ENCODE data around the gene UBE2Z.

Gene UBE2Z

DNA sequence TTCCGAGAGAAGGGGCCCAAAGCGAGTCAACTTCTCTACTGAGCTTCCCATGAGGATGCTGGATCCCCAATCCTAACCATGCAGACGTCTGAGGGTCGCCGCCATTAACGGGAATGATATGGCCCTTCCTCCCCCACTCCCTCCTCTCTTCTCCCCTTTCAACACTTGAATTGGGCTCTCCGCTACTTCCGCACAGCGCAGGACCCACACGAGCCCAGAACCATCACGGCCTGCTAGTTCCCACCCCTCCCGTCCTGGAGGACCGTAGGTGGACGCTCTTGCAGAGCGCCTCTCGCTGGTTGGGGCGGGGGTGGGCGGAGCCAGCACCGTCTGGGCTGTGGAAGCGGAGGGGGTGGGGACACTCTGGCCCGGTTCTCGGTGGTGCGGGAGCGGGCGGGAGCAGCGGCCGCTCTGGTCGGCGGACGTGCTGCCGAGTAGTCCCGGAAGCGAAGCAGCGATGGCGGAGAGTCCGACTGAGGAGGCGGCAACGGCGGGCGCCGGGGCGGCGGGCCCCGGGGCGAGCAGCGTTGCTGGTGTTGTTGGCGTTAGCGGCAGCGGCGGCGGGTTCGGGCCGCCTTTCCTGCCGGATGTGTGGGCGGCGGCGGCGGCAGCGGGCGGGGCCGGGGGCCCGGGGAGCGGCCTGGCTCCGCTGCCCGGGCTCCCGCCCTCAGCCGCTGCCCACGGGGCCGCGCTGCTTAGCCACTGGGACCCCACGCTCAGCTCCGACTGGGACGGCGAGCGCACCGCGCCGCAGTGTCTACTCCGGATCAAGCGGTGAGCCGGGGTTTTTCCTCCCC lies at the start of gene UBE2Z:
TSS of gene UBE2Z (plus strand) at position 361 of the 797 bp plus-strand sequence. CDS start at position 458, 97 bp downstream.
- no peaks in the 10 kb centered on the region for H3K27me3 ChIP-seq
- peak within 1 kb of the TSS; percentile 67 to 73 for H3K4me3 ChIP-seq (ENCODE audit: low read depth in 1 of 2, low read length in 1 of 2)
- TF ChIP-seq, protein P1, sequence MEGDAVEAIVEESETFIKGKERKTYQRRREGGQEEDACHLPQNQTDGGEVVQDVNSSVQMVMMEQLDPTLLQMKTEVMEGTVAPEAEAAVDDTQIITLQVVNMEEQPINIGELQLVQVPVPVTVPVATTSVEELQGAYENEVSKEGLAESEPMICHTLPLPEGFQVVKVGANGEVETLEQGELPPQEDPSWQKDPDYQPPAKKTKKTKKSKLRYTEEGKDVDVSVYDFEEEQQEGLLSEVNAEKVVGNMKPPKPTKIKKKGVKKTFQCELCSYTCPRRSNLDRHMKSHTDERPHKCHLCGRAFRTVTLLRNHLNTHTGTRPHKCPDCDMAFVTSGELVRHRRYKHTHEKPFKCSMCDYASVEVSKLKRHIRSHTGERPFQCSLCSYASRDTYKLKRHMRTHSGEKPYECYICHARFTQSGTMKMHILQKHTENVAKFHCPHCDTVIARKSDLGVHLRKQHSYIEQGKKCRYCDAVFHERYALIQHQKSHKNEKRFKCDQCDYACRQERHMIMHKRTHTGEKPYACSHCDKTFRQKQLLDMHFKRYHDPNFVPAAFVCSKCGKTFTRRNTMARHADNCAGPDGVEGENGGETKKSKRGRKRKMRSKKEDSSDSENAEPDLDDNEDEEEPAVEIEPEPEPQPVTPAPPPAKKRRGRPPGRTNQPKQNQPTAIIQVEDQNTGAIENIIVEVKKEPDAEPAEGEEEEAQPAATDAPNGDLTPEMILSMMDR (IDR thresholded peaks at IDR 0.05) = peak; percentile 66
- H3K36me3 ChIP-seq = peaks cover 23% of the 10 kb centered on the region
- H3K9me3 ChIP-seq = no peaks in the 10 kb centered on the region
- peaks cover 24 to 31% of the 10 kb centered on the region in 2 experiments for H3K4me1 ChIP-seq (ENCODE audit: control insufficient read depth in 1 of 2, insufficient read depth in 1 of 2, low read depth in 1 of 2, low read length in 1 of 2)
- peak within 1 kb of the TSS; percentile 93 for H3K27ac ChIP-seq

DNA sequence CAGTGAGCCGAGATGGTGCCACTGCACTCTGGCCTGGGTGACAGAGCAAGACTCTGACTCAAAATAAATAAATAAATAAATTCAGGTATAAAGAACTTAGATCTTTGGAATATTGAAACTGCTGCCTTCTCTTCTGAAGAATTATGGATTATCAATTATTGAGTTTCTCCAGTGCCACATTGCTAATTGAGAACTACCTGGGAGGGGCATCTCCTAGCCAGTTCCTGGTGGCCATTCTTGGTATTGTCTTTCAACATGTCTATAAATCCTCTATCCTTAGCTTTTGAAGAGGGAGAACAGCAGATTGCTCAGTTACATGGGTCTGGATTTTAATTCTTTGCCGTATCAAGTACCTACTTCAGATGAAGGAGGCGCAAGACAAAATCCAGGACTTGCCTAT lies 48.2 kb upstream of the UBE2Z start:
- Histone ChIP-seq H3K27me3 (no peaks in the 10 kb centered on the region), H3K4me1 (ENCODE audit: control insufficient read depth in 1 of 2, insufficient read depth in 1 of 2, low read depth in 1 of 2, low read length in 1 of 2) (no peaks in the 10 kb centered on the region), H3K36me3 (peaks cover 98% of the 10 kb centered on the region), H3K27ac (no peak overlapping the region), H3K4me3 (ENCODE audit: low read depth in 1 of 2, low read length in 1 of 2) (no peak overlapping the region), H3K9me3 (no peaks in the 10 kb centered on the region)
- TF ChIP-seq, protein P1 (IDR thresholded peaks at IDR 0.05) = no peak

DNA sequence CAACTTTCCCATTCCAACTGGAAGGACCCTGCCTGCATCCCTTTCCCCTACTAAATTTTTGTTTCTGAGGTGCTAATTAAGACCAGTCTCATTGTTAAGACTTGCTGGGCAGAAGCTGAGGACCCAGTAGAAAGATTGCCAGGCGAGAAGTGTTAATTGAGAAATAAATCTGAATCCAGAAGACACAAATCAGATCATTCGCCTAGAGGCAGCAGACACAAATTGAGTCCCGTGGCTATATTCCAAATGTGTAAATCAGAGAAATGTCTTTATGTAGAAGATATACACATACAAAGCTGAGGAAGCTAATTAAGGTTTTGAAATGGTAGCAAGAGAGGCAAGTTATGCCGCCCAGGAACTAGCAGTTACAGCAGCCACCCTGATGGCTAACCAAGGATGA lies 47.8 kb upstream of the UBE2Z start:
- H3K36me3 ChIP-seq = peaks cover 98% of the 10 kb centered on the region
- TF ChIP-seq, protein P1 (IDR thresholded peaks at IDR 0.05) = no peak

DNA sequence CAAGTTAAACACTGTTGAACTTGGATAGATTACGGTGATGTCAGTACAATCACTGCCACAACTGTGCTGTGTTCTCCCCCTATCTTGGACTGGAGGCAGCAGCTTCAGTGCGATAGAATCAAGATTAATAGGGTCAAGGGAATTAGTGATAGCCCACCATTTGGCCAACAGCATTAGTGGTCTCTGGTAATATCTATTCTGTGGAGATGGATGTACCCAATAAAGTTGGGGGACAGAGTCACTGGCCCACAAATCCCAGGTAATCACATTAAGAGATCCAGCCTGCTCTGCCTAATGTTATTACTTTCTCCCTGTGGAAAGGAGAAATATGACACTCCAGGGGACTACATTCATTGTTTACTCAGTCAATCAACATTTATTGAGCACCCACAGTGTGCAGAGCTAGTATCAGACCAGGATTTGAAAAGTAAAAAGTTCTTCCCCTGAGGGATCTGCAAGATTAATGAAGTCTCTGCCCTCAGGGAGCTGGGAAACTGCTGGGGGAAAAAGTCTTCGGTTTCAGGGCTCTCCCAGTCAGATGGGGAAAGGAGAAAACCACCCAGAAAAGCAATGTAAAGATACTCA lies 39.2 kb upstream of the UBE2Z start:
- Histone ChIP-seq H3K4me3 (ENCODE audit: low read depth in 1 of 2, low read length in 1 of 2) (no peak overlapping the region), H3K9me3 (no peaks in the 10 kb centered on the region), H3K36me3 (peaks cover 25% of the 10 kb centered on the region), H3K27ac (no peak overlapping the region), H3K27me3 (peaks cover 10% of the 10 kb centered on the region), H3K4me1 (ENCODE audit: control insufficient read depth in 1 of 2, insufficient read depth in 1 of 2, low read depth in 1 of 2, low read length in 1 of 2) (no peaks in the 10 kb centered on the region)
- TF ChIP-seq, protein P1 (IDR thresholded peaks at IDR 0.05) = no peak

More for the DNA sequence above, 47.8 kb upstream of the UBE2Z start:
- no peaks in the 10 kb centered on the region for H3K9me3 ChIP-seq
- no peaks in the 10 kb centered on the region for H3K4me1 ChIP-seq (ENCODE audit: control insufficient read depth in 1 of 2, insufficient read depth in 1 of 2, low read depth in 1 of 2, low read length in 1 of 2)
- no peaks in the 10 kb centered on the region for H3K27me3 ChIP-seq
- H3K4me3 ChIP-seq (ENCODE audit: low read depth in 1 of 2, low read length in 1 of 2) = no peak overlapping the region
- no peak overlapping the region for H3K27ac ChIP-seq

DNA sequence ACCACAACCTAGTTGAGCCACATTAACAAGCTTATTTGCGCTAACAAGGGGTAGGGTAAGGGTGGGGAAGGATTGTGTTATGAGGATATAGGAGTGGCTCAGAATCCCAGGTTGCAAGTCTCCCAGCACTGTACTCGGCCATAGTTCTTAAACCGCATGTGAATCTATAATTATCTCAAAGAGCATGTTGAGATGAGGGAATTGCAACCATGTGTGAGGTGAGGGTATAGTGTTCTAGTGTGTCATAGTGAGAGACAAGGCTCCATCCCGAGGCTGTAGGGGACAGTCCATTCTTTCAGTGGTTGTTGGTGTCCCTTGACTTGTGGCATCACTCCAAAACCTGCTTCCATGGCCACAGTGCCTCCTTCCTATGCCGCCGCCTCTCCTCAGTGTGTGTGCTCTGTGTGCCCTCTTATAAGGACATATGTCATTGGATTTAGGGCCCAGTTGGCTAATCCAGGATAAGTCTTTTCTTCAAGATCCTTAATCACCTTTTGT lies 38.3 kb upstream of the UBE2Z start:
- Histone ChIP-seq H3K27me3 (peaks cover 12% of the 10 kb centered on the region), H3K4me3 (ENCODE audit: low read depth in 1 of 2, low read length in 1 of 2) (no peak overlapping the region), H3K9me3 (no peaks in the 10 kb centered on the region), H3K36me3 (peaks cover 16% of the 10 kb centered on the region), H3K27ac (no peak overlapping the region), H3K4me1 (ENCODE audit: control insufficient read depth in 1 of 2, insufficient read depth in 1 of 2, low read depth in 1 of 2, low read length in 1 of 2) (no peaks in the 10 kb centered on the region)
- TF ChIP-seq, protein P1 (IDR thresholded peaks at IDR 0.05) = no peak

Measured in neutrophil (primary cell).